A549 treated with AZD2906 at 1 μM for 4 hours (cell line): ENCODE results near the gene TAS2R60. TPM values are rescaled to one million over a fixed set of nuclear protein-coding genes. Genes with fewer than 3 reads are reported as not detected.

Experiments
- total RNA-seq: library from RNA; stranded (reverse); fragments of 200-300 nt; extraction: Qiagen RNA extraction; gene quantifications from 5 replicates; pipeline ENCODE4 v1.2.3, GENCODE V29; 2022

Gene TAS2R60
- total RNA-seq, result not detected in 5 replicates

GRCh38 chr7:143443153-143443552 is at the start of gene TAS2R60:
TSS of gene TAS2R60 (plus strand) at chr7:143443453. CDS start at chr7:143443453, 0 bp downstream.

DNA sequence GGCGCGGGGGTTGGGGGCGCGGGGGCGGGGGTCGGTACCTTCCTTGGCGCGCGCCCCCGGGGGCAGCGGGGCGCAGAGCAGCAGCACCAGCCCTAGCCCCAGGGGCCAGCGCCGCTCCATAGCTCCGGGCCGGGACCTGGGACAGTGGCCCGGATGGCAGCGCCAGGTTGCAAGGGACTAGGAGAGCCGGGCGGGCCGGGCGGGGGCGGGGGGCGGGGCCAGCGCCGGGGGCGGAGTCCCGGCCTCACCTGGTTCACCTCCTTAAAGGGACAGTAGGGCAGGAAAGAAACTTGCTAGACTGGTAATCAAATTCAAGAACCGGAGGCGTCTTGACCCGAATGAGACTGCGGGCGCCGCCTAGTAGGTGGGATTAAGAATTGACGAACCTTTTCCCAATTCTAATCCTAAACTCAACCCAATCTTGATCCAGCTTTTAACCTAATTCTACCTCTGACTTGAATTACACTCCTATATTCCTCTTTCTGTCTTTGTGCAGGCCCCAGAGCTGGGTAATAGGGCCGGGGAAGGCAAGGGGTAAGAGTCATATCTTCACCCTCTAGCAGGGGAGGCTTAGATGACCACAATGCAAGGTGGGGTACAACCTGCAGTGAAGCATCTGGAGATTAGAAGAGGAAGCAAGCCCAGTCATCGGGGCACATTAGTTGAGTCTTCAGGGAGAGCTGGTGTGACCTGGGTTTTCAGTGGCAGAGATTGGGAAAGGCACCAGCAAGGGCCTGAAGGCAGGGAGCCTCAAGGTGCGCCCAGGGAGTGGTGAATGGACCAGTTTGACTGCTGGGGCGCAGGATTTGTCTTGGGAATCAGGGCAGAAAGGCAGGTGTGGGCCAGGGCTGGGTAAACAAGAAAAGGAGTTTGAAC is 34.3 kb upstream of the TAS2R60 start, which contains the start of gene EPHA1:
Gene EPHA1 (minus strand): TSS at position 171 of the 876 bp plus-strand sequence. CDS start 51 bp downstream, at position 120.

DNA sequence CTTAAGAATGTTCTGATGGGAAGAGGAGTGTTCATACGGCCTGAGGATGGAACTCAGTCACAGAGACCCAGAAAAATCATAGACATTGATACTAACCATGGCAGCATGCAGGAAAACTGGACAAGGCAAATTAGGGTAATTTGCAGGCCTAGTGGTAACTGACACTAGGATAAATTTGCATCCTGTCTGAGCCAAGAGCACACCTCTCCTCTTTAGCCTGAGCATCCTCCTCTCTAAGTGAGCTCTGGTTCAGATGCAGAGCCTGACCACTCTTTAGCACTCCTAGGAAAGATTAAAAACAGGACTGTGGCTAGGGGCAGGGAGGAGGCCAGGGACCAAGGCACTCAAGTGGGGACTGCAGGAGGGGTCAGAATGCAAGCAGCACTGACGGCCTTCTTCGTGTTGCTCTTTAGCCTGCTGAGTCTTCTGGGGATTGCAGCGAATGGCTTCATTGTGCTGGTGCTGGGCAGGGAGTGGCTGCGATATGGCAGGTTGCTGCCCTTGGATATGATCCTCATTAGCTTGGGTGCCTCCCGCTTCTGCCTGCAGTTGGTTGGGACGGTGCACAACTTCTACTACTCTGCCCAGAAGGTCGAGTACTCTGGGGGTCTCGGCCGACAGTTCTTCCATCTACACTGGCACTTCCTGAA is 34.4 kb downstream of the TAS2R60 start, which contains the start of gene TAS2R41:
Gene TAS2R41 (plus strand): TSS at position 373 of the 650 bp plus-strand sequence. CDS start 0 bp downstream, at position 373.

Other genes with a start within 250 kb of the TAS2R60 start
- not detected in 5 replicates for gene TAS2R40, start 221.4 kb upstream of the TAS2R60 start, total RNA-seq
- gene GSTK1, start 180.0 kb upstream of the TAS2R60 start, total RNA-seq, result 106 to 121 TPM (median 118 TPM) in 5 replicates
- gene TMEM139, start 158.5 kb upstream of the TAS2R60 start, total RNA-seq, result 0.66 to 1.2 TPM (median 1.2 TPM) in 5 replicates
- 17.4 to 23.3 TPM (median 19.3 TPM) in 5 replicates for gene CASP2, start 155.1 kb upstream of the TAS2R60 start, total RNA-seq
- gene CLCN1, start 127.3 kb upstream of the TAS2R60 start, total RNA-seq, result 0.02 to 0.08 TPM (median 0.03 TPM) in 4 of 5 replicates, not detected in the other
- 0.28 to 0.40 TPM (median 0.37 TPM) in 5 replicates for gene FAM131B, start 80.7 kb upstream of the TAS2R60 start, total RNA-seq
- gene ZYX, start 62.1 kb upstream of the TAS2R60 start, total RNA-seq, result 162 to 216 TPM (median 196 TPM) in 5 replicates
- gene EPHA1, start 34.6 kb upstream of the TAS2R60 start, total RNA-seq, result 0.05 TPM in 1 of 5 replicates, not detected in the others
- gene TAS2R41, start 34.4 kb downstream of the TAS2R60 start, total RNA-seq, result not detected in 5 replicates
- gene CTAGE15, start 128.3 kb downstream of the TAS2R60 start, total RNA-seq, result not detected in 5 replicates
- gene TCAF2, start 177.5 kb downstream of the TAS2R60 start, total RNA-seq, result 1.2 to 1.5 TPM (median 1.4 TPM) in 5 replicates